HG03108 (cell line): ENCODE measurements around the gene THRB.

Source experiments
- ATAC-seq: cut with Tn5 transposase; IDR thresholded peaks from one replicate; pipeline ENCODE4 v1.9.1; 2021; ENCODE audit warnings: moderate library complexity; ENCODE audit not compliant: unreplicated experiment

THRB gene

DNA sequence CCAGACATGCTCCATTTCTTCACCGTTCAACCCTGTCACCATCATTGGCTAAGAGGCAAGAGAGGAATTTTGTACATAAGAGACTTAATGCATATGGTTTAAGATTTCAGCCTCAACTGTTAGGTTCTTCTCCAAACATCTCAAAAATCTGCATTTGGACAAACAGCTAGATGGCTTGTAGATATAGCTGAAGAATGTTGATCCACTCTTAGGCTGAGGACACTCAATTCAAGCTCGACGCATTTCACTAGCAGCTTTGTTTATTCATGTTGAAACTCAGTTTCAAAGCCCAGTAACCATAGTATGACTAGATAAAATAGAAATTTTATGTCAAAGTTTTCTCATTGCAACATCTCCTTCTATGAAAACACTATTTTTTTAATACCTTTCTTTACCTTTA lies 208.2 kb downstream of the THRB start:
- no peak for ATAC-seq

DNA sequence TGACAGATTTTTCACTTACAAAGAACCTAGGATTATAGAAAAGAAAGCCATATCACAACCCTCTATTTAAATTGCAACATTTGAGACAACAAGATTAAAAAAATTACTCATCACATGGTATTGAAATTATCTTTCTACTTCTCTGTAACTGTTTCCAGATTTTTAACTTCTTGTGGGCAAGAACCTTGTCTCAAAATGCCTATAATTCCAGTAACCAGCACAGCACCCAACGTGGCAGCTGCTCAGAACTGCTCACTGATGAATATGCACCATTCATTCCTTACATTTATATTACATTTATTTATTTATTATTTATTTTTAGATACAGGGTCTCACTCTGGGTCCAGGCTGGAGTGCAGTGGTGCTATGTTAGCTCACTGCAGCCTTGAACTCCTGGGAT lies 216.1 kb downstream of the THRB start:
- ATAC-seq = no peak

DNA sequence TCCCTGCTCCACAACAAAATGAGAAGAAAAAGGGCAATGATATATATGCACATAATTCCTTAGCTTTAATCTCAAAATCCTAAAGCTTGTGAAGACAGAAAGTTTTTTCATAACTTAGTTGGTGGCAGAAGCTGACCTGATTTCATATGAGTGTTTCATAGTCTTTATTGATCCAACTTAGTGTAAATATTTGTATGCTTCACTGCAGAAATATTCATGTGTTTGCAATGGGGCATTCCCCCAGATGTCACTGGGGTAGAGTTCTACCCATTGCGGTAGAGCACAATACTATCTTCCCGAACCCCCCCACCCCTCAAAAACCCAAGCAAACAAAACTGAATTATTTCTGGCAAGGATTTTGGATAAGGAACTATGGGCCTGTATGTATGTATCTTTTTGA lies 221.2 kb downstream of the THRB start:
- no peak for ATAC-seq

DNA sequence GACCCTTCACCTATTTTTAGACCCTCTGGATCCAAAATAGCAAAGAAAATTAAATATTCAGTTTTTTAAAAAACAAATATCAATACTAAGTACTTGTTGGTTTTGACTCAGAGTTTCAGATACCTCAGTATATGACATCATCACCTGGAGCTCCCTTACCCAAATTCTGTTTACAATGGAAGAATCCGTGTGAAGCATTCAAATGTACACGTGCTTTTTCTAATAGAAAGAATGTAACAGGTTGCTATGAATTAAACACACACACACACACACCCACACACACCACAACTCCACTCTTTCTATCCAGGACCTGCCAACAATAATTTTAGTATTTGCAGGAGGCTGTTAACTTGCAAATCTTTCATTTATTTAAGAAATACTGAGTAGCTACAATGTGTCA lies 221.8 kb downstream of the THRB start:
- ATAC-seq = no peak

DNA sequence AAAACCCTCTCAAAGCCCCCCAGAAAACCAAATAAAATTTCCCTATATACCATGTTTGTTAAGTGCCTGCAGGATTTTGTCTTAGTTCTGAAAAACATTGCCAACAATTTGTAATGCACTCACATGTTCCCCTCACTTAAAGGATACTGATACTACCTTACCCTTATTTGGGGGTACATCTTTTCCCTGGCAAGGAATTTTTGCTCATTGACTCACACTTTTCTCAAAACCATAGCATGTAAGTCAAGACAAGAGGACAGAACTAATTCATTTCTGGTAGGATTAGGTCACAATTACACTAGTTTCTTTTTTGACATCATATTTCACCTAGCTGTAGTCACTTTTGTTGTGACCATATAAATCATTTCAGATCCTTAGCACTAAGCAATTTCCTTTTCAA lies 222.2 kb downstream of the THRB start:
- no peak for ATAC-seq

DNA sequence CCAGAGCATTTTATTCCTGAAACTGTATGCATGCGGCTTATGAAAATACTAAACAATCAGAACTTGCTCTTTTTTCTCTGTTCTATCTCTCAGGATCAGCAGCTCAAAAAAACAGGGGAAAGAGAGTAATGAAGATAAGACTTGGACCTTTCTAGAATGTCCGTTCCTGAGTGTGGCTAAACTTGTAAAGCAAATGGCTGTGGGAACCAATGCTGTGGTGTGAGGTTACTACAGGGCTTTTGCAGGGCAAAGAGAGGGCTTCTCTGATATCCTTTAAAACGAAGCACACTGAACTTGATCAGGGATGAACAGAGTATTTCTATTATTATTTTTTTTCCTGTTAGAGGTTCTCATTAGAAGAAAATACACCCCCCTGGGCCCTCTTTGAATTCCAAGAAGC lies 223.4 kb downstream of the THRB start:
- ATAC-seq = no peak

DNA sequence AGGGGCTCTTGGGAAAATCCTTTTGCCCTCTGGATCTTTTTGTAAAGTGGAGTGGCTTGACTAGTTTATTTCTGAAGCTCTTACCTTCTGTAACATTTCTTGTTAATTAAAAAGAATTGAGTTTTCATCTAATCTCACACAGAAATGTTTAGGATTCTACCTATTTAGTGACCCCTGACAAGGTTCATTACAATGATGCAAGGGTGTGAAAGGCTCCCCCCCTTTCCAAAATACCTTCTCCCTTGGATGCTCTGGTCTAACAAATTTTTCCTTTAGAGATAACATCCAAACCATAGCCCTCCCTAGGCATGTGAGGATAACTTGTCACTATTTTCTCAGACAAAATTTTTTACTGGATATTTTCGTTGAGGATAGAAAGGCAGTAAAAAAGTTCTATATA lies 223.9 kb downstream of the THRB start:
- no peak for ATAC-seq

DNA sequence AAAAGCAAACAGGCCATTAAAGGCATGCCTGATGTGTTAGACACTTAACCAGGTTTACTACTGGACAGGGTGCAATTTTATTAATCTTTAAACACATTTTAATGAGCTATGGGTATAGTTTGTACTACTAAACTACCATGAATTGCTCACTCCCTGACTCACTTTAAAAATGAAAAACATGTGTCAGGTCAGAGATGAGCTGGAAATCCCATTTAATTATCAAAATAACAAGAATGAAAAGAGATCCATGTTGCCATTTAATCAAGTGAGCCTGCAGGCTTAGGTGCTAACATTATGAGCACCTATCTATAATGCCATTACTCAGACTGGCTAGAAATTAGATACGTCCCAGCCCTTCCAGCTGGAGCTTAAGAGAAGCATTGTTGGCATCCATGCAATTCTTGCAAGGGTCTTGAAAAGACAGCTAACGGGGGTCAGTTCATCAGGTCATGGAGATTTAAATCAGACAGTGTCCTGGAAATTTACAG lies 224.4 kb downstream of the THRB start:
- ATAC-seq = no peak

DNA sequence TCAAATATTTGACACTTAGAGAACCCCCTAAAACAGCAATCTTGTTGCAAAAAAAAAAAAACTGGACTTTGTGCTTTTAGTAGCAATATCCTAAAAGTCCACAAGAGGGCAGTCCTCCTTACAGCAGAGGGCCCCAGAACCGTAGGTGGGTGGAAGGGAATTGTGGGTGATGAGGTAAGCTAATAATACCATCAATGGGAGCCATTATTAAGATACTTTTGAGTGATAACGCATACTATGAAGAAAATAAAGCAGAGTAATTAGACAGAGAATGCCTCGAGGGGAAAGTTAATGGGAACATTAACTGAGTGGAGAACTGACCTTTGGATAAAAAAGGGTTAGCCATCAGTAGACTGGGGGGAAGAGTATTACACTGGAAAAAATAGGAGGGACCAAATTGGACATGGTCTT lies 229.9 kb downstream of the THRB start:
- peak; percentile 61 for ATAC-seq

DNA sequence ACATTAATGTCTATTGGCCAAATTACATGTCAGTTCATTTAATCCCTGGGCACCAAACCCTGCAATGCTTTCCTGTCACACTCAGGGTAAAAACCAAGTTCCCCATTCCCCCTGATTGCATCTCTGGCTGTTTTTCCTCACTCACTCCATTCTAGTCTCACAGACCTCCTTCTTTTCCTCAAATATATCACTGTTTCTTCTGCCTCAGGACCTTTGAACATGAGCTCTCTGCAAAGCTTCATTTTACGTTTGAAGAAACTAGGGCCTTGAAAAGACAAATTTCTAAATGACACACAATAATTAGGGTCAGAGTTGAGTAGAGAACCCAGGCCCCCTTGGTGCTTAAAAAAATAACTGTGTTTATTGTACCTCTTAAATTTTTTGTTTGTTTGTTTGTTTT lies 230.6 kb downstream of the THRB start:
- no peak for ATAC-seq

DNA sequence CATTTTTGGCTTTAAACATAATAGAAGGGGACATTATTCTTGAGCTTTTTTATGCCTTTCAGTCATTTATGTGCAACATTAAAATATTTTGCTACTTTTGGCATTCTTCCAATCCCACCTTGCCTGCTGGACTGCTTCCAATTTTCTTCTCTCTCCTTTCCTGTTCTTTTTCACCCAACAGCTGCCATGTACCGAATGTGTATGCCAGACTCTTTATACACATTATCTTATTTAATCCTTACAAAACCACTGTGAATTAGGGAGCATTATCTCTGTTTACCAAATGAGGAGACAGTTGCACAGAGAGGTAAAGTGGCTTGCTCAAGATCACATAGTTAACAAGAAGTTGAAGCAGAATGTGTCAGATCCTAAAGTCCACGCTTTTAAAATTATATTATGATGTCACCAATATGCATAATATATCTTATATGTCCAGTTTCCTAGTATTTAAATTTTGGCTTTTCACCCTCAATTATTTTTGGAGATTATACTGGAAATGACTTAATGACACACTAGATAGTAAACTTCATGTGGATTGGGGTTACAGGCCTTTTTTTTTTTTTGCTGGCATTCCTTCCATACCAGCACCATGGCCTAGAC lies 231.5 kb downstream of the THRB start:
- ATAC-seq = no peak

DNA sequence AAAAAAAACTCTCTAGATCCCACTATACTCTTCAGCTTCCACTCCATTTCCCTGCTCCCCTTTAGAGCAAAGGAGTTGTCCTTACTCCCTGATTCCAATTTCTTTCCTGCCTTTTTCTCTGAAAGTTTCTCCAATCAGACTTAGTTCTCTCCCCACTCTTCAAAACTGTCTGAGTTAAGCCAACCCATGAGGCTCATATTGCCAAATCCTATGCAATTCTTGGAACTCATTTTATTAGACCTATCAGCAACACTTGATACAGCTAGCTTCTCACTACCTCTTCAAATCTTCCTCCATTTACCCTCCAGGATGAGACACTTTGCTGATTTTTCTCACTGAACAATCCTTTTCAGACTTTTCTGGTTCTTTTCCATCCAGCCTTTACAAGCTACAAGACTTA lies 233.1 kb downstream of the THRB start:
- ATAC-seq = no peak

DNA sequence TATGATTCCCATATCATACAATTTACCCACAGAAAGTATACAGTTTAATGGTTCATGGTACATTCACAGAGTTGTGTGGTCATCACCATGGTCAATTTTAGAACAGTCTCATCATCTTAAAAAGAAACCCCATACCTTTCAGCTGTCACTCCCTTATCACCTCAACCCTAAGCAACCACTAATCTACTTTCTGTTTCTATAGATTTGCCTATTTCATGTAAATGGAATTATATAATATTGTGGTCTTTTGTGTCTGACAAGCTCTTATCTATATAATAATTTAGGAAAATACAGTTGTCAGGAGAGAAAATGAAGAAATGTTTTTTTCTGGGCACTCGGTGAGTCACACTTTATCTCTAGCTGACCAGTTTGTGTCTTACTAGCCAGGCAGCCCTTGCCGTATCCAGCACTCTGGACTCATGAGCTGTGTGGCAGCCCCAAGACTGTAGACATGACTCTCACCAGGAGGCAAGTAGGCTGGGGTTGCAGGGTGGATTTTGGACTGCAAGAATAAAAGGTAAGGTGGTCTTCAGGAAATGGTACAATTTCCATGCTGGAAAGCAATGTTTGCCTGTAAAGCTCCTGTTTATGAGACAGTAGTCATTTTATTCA lies 234.6 kb downstream of the THRB start:
- ATAC-seq = no peak

DNA sequence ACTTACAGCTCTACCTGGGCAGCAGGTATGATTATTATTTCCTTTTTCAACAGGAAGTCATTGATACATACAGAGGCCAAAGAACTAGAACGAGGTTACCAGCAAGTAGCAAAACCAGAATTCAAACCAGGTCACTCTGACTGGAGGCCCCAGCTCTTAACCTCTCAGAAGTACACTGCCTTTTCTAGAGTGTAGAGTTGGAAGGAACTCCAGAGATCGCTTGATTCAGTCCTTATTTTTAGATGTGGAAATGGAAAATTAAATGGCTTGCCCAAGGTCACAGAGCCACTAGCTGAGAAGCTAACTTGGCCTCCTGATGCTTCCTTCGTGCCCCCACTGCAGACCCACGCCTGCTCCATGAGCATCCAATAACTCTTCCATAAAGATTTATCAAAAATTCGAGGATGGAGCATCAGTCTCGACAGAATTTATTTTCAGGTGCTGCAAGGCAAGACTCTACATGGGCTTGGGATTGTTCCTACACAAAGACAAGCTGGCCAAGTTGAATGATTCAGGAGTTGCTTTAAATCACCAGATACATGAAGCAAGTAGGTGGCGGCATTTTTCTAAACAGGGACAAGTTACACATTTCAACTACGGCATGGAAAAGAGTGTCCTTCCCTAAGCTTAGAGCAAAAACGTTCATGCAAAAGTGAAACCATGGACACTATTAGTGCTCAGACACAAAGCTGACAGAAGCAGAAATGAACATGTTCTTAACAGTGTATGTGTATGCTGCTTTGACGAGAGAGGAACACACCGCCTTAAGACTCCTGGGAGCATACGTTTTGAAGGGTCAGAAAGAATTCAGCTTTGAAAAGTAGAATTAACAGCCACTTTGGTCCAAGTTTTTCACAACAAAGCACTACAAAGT lies 235.7 kb downstream of the THRB start:
- ATAC-seq = no peak

DNA sequence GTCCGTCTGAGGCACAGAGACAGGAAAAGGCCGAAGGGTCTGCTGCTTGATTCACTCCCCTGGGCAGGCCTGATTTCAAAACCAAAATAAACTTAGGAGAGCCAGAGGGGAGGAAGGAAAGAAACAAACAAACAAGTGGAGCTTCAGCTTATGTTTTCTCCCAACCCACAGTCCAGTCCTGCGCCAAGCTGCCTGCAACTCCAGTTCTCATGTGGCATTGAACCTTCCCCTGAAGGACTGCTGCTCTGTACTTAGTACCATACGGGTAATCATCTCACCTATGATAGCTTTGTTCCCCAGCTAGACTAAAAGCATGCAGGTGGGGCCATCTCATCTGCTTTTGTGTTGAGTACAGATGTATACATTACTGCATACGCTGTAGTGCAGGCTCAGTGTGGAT lies 236.4 kb downstream of the THRB start:
- ATAC-seq = no peak

DNA sequence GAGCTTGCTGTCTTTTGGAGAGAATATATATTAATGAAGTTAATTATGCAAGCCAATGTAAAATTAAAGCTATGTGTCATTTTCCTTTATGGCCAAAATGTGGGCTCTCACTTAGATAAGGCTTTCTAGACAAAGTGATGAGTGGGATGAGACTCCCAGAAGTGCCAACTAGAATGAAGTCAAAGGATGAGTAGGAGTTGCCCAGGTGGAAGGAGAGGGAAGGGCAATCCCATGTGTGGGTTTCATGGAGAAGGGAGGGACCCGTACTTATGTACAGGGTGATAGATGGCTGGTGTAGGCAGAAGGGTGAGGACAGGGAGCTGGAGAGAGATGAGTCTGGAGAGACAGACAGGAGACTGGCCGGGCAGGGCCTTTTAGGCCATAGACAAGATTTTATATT lies 239.2 kb downstream of the THRB start:
- ATAC-seq = no peak

DNA sequence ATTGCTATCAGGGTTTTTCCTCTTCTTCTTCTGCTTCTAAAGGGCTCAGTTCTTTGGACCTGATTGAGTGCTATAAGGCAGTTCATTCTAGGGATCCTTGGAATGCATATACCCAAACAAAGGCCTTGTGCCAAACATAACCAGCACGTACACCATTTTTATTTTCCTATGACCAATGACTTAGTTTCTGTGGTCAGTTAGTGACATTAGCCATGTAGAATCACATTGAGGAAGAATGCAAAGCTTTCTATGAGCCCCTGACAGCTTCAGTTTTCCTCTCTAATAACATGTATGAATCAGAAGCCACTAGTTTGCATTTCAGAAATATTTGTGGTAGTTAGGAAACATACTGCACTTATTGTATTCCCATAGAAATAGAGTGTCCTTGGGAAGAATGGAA lies 240.0 kb downstream of the THRB start:
- no peak for ATAC-seq

DNA sequence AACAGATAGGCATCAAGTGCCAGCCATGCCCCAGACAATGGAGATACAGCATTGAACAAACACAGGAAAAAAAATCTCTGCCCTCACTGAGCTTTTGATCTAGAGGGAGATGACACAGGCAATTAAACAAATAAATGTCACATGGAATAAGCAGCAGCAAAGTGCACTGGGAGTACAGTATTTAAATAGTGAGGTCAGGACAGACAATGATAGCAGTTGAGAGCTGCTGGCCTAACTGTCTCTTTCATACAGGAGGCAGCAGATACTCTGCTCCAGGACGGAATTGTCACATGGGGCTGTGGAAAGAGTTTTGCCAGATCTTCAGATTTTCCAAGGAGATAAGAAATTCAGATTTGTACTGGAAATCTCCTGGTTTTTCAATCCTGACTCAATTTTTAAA lies 241.3 kb downstream of the THRB start:
- no peak for ATAC-seq

DNA sequence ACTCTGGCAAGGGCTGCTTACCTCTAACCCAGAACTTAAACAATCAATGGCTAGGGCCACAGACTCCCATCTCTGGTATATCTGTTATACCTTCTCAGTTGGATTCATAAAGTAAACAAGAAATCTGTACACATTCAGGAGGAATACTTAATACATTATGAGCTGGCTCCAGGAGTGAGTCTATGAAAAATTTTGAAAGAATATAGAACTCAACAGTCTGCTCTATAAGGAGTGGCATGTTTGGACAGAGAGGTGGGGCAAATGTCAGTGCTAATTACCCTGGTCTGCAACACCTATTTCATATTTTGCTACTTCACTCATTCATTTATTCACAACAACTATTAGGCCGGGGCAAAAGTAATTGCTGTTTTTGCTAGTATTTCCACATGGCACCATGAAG lies 245.1 kb downstream of the THRB start:
- no peak for ATAC-seq

DNA sequence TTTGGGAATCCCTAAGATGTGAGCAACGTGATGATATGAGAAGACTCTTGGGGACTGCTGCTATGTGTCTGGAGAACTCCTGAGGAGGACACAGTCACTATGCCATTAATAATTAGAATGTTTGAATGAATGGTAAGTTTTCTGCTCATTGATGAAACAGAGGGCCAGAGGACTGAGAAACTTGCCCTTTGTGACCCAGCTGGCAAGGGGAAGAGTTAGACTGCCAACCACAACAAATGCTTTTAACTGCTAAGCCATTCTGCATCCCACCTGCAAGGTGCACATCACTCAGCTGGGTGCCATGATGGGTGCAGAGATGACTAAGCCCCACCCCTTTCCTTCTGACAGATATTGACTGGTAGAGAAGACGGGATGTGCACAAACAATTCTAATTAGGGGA lies 249.6 kb downstream of the THRB start:
- ATAC-seq = no peak

DNA sequence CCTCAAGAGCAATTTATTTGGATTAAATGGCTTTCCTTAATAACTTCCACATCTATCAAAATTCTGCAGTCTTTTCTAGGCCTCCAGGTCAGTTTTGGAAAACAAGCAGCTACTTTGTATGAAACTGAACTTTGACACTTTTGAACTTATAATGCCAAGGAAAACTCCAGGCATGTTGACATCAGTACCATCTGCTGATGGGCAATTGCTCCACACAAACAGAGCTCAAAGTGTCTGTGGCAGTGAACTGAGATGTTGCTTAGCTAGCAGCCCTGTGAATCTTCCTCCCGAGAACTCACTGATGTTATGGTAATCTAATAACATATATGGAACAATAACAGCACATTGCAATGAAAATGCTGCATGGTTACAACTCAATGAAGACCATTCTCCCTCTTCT lies 250.2 kb downstream of the THRB start:
- ATAC-seq = no peak

DNA sequence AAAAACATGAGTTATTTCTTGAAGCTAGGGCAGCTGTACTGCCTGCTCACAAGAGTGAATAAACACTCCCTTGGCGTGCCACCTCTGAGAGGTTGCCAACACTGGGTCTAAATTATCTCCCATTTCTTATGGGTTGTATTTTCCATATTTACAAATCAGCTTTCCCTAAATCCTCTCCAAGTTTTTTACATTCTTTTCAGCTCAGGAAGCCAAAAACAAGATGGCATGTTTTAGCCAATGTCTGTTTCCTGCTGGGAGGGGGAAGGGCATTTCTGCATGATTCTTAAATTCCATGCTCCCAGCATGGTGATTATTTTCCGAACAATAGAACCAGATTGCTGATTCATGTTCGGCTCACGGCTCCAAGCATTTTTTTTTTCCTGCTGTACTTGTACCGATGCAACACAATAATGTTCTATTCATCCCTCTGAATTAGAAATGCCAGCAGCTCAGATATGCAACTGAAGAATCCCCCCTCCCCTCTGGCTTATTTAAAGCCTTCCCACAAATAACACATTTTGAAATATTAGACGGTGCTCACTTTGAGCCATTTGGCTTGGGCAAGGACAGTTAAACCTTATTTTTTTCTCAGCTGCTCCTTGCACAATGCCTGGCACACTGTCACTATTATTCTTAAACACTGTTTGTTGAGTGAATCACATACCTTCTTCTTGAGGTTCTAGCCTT lies 252.5 kb downstream of the THRB start:
- no peak for ATAC-seq
